Activated CD8-positive, alpha-beta memory T cell treated with anti-CD3 and anti-CD28 coated beads for 48 hours (primary cell): Measurements from ENCODE around the gene KIF26B.
"Not testable (repeated sequence)": the region's sequence is repeated elsewhere in the genome, so short reads cannot be mapped to it uniquely, and the experiment has no call there.

Experiments
- DNase-seq, 3 experiments: peaks; one replicate each; pipeline ENCODE4 v3.0.0-alpha.2; 2020; ENCODE audit warnings: low read depth in 2 of 3, low spot score in 2 of 3

KIF26B gene

GRCh38 chr1:245348626-245349025, 193.8 kb downstream of the KIF26B start:
- no peak for DNase-seq

GRCh38 chr1:245353411-245353810, 198.6 kb downstream of the KIF26B start:
- no peak for DNase-seq

GRCh38 chr1:245353915-245354775, 199.4 kb downstream of the KIF26B start:
- DNase-seq = no peak

GRCh38 chr1:245355851-245356630, 201.3 kb downstream of the KIF26B start:
- DNase-seq = not testable (repeated sequence)

GRCh38 chr1:245356891-245357585, 202.3 kb downstream of the KIF26B start:
- no peak for DNase-seq

GRCh38 chr1:245359101-245359680, 204.4 kb downstream of the KIF26B start:
- DNase-seq = not testable (repeated sequence)

GRCh38 chr1:245361065-245361464, 206.3 kb downstream of the KIF26B start:
- DNase-seq = no peak

- no peak for DNase-seq
These were observed 207.2 kb downstream of the KIF26B start for GRCh38 chr1:245361951-245362350.

GRCh38 chr1:245363461-245364200, 208.8 kb downstream of the KIF26B start:
- no peak for DNase-seq

- no peak for DNase-seq
These were observed 210.6 kb downstream of the KIF26B start for GRCh38 chr1:245365095-245366020.

- no peak for DNase-seq
These were observed 212.1 kb downstream of the KIF26B start for GRCh38 chr1:245366886-245367285.

- no peak for DNase-seq
These were observed 215.5 kb downstream of the KIF26B start for GRCh38 chr1:245370175-245370825.

GRCh38 chr1:245370905-245371581, 216.3 kb downstream of the KIF26B start:
- no peak for DNase-seq

- no peak for DNase-seq
These were observed 218.3 kb downstream of the KIF26B start for GRCh38 chr1:245373131-245373530.

- no peak for DNase-seq
These were observed 221.1 kb downstream of the KIF26B start for GRCh38 chr1:245375789-245376460.

- no peak for DNase-seq
These were observed 223.1 kb downstream of the KIF26B start for GRCh38 chr1:245377854-245378253.

- DNase-seq = peak in 1 of 3 experiments; percentile 18
These were observed 223.5 kb downstream of the KIF26B start for GRCh38 chr1:245378311-245378722.

GRCh38 chr1:245378745-245379144, 224.0 kb downstream of the KIF26B start:
- DNase-seq = no peak
